Dermis microvascular lymphatic vessel endothelial cell (primary cell): Measurements from ENCODE around the gene DEFB108B. TPM values are rescaled to one million over a fixed set of nuclear protein-coding genes. Genes with fewer than 3 reads are reported as not detected.
"Not testable (repeated sequence)": the region's sequence is repeated elsewhere in the genome, so short reads cannot be mapped to it uniquely, and the experiment has no call there.

ENCODE experiments used
- DNase-seq, 2 donors: peaks; one replicate each; pipeline versions ENCODE4 v3.0.0 to v3.0.0-alpha.2; 2010; ENCODE audit warnings: low read depth in 2 of 2
- total RNA-seq: library from RNA; depleted of rRNA; stranded (reverse); fragments of >200 nt; gene quantifications from 2 replicates; pipeline ENCODE4 v1.2.1, GENCODE V29; 2014

DEFB108B gene, protein sequence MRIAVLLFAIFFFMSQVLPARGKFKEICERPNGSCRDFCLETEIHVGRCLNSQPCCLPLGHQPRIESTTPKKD
- not detected in 2 replicates for total RNA-seq

DNA sequence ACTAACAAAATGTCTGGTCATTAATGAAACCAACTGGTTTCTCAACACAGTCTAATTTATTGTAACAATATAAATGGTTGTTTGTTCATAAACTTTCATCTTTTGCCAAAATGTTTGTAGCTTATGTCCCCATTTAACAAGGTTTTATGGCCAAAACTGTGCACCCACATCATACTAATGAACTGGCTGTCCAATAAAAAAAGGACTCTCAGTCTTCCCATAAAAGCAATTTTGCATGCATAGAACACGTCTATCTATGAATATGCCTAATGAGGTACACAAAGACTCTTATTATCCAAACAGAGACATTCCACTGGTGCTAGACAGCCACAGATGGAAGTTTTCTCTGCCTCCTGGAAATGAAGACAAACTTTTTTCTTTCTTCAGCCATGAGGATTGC, at the start of gene DEFB108B:
DEFB108B (plus strand) TSS at position 390 of the 400 bp plus-strand sequence; CDS start at position 390, 0 bp downstream.
- not testable (repeated sequence) for DNase-seq

- DNase-seq, result peak; percentile 25 to 76
Observed at GRCh38 chr11:71786114-71786847, 46.7 kb upstream of the DEFB108B start.

- DNase-seq, result peak in 1 of 2 donors; percentile 99
Observed at GRCh38 chr11:71786848-71787097, 46.2 kb upstream of the DEFB108B start.

GRCh38 chr11:71787098-71787823, 45.7 kb upstream of the DEFB108B start:
- peak; percentile 95 for DNase-seq

- peak in 1 of 2 donors; percentile 15 for DNase-seq
Observed at GRCh38 chr11:71787824-71788454, 45.1 kb upstream of the DEFB108B start.

DNA sequence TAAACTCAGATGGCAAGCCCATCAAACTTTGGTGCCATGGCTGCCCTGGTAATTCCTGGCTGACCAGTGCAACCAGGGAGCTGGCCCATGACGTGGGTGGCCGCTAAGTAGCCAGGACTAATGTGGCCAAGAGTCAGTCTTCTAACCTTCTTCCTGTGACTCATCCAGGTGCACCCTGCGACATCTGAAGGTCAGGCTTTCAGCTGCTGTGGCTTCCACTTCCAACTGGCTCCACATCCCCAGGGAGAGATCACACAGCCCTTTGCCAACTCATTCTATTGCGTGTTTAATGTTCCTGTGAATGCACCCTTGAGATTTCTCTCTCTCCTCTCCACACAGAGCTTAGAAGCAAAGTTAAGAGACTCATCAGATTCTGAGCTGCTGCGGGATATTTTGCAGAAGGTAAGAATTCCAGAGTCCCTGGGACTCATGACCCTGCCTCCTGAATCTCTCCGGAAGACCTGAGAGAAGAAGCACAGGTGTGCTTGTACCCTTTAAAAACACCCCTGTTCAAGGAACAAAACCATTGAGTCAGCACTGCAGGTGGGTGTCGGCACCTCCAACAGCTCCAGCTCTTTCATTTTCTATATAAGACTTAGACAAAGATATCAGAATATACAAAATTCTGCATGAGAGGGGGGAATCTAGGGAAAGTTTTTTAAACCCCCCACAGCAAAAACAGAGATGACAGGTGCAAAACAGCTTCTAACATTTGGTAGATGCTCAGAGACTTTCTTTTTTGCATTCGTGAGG, 43.4 kb upstream of the DEFB108B start:
- DNase-seq, result not testable (repeated sequence)

GRCh38 chr11:71791111-71791510, 41.9 kb upstream of the DEFB108B start:
- not testable (repeated sequence) for DNase-seq

GRCh38 chr11:71792621-71793235, 40.3 kb upstream of the DEFB108B start:
- DNase-seq, result peak; percentile 15 to 32

- not testable (repeated sequence) for DNase-seq
Observed at GRCh38 chr11:71794386-71795040, 38.5 kb upstream of the DEFB108B start.

DNA sequence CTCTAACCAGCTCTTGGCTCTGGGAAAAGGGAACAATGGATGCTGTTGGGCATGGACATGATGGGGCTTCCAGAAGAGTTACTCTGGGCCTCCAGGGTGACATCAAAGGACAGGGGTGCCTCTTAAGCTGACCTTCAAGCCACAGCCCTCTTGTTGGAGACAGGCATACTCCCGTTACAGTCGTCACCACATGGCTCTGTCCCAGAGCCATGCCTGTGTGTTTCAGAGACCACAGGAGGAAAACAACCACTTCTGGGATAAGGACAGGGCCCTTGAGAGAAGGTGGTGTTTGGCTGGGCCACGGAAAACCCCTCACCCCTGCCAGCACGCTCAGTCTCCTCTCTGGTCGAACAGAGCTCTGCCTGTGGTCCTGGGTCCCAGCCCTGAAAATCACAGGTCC, 37.8 kb upstream of the DEFB108B start:
- not testable (repeated sequence) for DNase-seq

DNA sequence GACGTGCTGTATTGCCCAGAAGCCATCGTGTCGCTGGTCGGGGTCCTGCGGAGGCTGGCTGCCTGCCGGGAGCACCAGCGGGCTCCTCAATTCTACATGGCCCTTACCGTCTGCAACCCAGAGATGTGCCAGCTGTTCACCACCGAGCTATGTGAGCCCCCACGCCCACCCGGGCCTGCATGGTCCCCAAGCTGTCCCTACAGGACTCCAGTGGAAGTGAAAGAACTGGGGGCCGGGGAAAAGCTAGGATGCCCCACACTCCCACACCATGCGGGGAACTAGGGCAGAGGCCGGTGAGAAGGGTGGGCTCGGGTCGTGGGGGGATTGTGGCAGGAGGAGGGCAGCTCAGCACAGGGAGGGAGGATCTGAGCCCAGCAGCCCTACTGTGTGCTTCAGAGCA, 37.0 kb upstream of the DEFB108B start:
- not testable (repeated sequence) for DNase-seq

DNA sequence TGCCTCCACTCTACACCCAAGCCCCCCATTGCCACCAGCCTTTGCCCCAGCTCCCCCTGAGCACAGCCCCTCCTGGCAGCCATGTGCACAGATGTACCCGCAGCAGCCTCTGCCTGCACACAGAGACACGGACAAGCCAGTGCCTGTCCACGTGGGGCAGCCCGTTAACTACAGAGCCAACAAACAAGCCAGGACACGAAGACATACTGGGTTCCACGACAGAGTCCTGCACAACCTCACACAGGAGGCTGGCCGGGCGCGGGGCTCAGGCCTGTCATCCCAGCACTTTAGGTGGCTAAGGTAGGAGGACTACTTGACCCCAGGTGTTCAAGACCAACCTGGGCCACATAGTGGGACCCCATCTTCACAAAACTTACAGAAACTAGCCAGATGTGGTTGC, 36.2 kb upstream of the DEFB108B start:
- not testable (repeated sequence) for DNase-seq

DNA sequence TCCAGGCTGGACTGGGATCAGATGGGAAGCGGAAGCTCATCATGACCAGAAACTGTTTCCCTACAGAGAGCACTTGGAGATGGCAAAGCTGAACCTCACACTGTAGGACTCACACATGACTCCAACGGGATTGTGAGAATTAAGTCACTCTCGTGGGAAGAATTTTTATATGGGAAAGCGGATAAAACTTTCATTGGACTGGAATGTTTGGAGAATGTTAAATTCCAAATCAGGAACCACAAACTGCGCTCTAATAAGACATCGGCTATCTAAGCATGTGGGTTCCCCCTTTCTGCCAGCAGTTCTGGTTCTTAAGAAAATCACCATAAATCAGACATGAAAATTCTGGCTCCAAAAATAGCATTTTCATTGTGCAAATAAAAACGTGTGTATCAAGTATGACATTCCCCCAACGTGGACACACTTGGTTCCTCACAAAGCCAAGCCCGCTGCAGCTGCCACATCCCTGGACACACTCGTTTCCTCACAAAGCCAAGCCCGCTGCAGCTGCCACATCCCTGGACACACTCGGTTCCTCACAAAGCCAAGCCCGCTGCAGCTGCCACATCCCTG, 33.4 kb upstream of the DEFB108B start:
- DNase-seq, result not testable (repeated sequence)

DNA sequence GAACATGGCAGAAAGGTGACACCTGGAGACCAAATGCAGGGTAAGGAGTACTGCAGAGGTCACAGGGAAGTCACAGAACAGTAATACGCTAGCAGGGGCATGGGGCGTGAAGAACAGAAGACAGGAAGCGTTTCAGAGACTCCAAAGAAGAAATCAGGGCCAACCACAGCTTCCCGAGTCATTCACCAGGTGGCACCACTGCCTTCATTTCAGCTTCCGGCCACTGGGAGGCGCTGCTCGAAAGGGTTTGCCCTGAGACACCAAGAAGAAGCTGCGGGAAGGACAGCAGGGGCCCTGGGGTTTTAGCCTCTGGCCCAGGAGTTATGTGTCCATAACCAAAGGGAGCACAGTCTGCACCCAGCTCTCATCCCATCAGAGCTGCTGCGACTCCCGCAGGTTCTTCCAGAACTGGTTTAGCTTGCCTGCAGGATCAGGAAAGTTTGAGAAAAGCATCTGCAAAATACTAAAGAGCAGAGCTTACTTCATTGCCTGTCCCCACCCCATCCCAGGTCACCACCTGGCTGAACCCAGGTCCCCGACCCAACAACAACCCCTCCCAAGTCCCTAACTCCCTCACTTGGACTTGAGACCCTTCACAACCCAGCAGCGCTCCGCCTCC, 32.6 kb upstream of the DEFB108B start:
- peak in 1 of 2 donors; percentile 67 for DNase-seq

GRCh38 chr11:71801026-71801425, 32.0 kb upstream of the DEFB108B start:
- DNase-seq, result not testable (repeated sequence)

- not testable (repeated sequence) for DNase-seq
Observed at GRCh38 chr11:71802874-71803273, 30.1 kb upstream of the DEFB108B start.

GRCh38 chr11:71804158-71804947, 28.6 kb upstream of the DEFB108B start:
- not testable (repeated sequence) for DNase-seq

GRCh38 chr11:71812529-71812928, 20.5 kb upstream of the DEFB108B start:
- not testable (repeated sequence) for DNase-seq
